Stomach (tissue), 9 donors: Measurements from ENCODE around the gene BOLL. TPM values are rescaled to one million over a fixed set of nuclear protein-coding genes. Genes with fewer than 3 reads are reported as not detected.
"Not testable (repeated sequence)": the region's sequence is repeated elsewhere in the genome, so short reads cannot be mapped to it uniquely, and the experiment has no call there.

Experiments used
- DNase-seq, 2 donors: peaks; one replicate each; pipeline versions ENCODE4 v3.0.0 to v3.0.0-alpha.2; 2013 to 2019
- H3K27ac ChIP-seq, 5 donors: fragments of 200-600 bp in 4 of 5; sonication (generic) in 4 of 5; one replicate each; pipeline ENCODE4 v1.5.1; 2013 to 2019; ENCODE audit warnings: mild to moderate bottlenecking in 1 of 5, moderate library complexity in 1 of 5
- H3K27me3 ChIP-seq, 3 donors: fragments of 200-600 bp; sonication (generic); one replicate each; pipeline ENCODE4 v1.5.1; 2017 to 2019; ENCODE audit warnings: mixed run types in 1 of 3
- H3K36me3 ChIP-seq, 4 donors: fragments of 200-600 bp; sonication (generic); 1 replicate in 3 of 4; 2 replicates in 1 of 4; pipeline ENCODE4 v1.5.1; 2016 to 2019
- H3K4me1 ChIP-seq, 4 donors: fragments of 200-600 bp; sonication (generic); one replicate each; pipeline ENCODE4 v1.5.1; 2016 to 2019
- H3K4me3 ChIP-seq, 4 donors: fragments of 200-600 bp; sonication (generic) in 3 of 4; one replicate each; pipeline ENCODE4 v1.5.1; 2016 to 2019; ENCODE audit warnings: mild to moderate bottlenecking in 1 of 4
- H3K9me3 ChIP-seq, 4 donors: fragments of 200-600 bp; sonication (generic); one replicate each; pipeline ENCODE4 v1.5.1; 2016 to 2019
- EP300 ChIP-seq: sonication (generic); formaldehyde crosslinking; IDR thresholded peaks from one replicate; pipeline ENCODE4 v1.6.1; 2017; ENCODE audit warnings: antibody characterized with exemption
- POLR2A ChIP-seq, 4 donors: fragments of 450-650 bp; IDR thresholded peaks; one replicate each; pipeline ENCODE4 v1.6.1; 2016; ENCODE audit warnings: antibody characterized with exemption in 4 of 4, control low read depth in 2 of 4, mild to moderate bottlenecking in 1 of 4, moderate library complexity in 1 of 4
- POLR2AphosphoS5 ChIP-seq, 3 donors: sonication (generic); formaldehyde crosslinking; IDR thresholded peaks; one replicate each; pipeline ENCODE4 v1.6.1; 2016; ENCODE audit warnings: antibody characterized with exemption in 3 of 3
- WGBS, 5 donors: extraction: QIAGEN DNeasy Blood & Tissue Kit in 3 of 5; methylation state at CpG; one replicate each; pipeline versions ENCODE4 v1.1.5 to v1.1.7; 2013 to 2018; 5-methylcytosine and 5-hydroxymethylcytosine counted together
- intact Hi-C: fragments of 100-400 bp; cut with DNase I; formaldehyde crosslinking; loops from one replicate; pipeline ENCODE4 v1.15.1; 2023; ENCODE audit warnings: low total_unique reads
- polyA plus RNA-seq, 3 donors: library from polyadenylated mRNA; stranded (reverse); fragments of 200-250 nt; gene quantifications; one replicate each; pipeline ENCODE4 v1.2.3, GENCODE V29; 2013
- total RNA-seq, 5 donors: library from RNA; depleted of rRNA; stranded (reverse); fragments of >200 nt; gene quantifications; one replicate each; pipeline versions ENCODE4 v1.1.0 to v1.2.3, GENCODE V29; 2014 to 2016
- TF ChIP-seq, protein P1 (sequence below), 7 experiments: fragments of 450-650 bp in 4 of 7; fragments of 200-600 bp in 3 of 7; sonication (generic) in 3 of 7; IDR thresholded peaks; one replicate each; pipeline ENCODE4 v1.5.1; 2016 to 2019; ENCODE audit warnings: antibody characterized with exemption in 7 of 7, control low read depth in 2 of 7, mild to moderate bottlenecking in 1 of 7
- donor health status: healthy with polysubstance abuse.
- donor health status: Bipolar disorder and iron deficiency.
- donor health status: healthy.

The BOLL gene
- total and polyA plus RNA-seq, 8 donors: not detected

DNA sequence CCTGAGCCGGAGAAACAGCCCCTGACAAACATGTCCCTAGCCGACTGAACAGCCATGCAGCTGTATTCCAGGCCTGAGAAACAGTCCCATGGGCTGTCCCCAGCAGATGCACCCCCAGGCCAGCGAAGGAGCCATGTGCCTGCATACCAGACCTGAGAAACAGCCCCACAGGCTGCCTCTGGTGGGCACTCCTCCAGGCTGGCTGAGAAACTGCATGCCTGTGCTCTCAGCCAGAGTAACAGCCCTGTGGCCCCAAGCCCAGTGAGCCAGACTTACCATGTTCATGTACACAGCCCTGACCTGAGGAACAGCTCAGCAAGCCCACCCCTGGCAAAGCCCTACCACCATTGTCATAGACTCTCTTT lies 24.8 kb downstream of the BOLL start:
- Histone ChIP-seq H3K4me3 (no peak overlapping the region), H3K4me1 (no peaks in the 10 kb centered on the region), H3K27ac (no peak overlapping the region), H3K27me3 (no peaks in the 10 kb centered on the region), H3K9me3 (peaks cover 6 to 25% (median 14%) of the 10 kb centered on the region in 4 donors), H3K36me3 (no peaks in the 10 kb centered on the region)
- DNase-seq: no peak
- intact Hi-C loops: no loop called here
- TF ChIP-seq EP300 (no peak), POLR2AphosphoS5 (IDR thresholded peaks at IDR 0.05) (no peak), POLR2A (IDR thresholded peaks at IDR 0.05) (no peak)
- 86 to 95% (median 90%) methylated on average over 3 of the region's 3 CpGs for WGBS, 5 donors

DNA sequence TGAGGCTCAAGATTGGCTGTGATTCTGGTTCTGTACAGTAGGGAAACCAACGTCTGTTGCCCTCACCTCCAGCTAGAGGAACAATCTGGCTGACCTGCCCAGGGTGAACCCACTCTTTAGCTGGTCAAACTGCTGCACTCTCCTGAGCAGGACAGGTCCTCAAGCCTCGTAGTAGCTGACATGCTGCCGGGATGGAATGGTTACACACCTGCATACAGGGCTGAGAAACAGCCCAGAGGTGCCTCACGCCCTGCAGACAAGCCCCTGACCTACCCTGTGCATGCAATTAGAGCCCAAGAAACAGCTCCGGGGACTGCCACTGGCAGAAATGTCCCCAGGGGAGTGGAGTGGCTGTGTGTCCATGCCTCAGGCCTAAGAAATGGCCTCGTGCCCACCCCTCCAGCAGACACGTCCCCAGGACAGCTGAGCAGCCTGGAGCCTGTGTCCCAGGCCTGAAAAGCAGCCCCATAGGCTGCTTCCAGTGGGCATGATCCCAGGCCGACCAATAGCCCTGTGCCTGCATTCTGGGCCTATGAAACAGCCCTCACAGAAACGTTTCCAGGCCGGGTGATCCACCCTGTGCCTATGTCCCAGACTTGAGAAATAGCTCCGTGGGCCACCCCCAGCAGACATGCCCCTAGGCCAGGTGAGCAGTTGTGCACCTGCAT lies 25.4 kb downstream of the BOLL start:
- no peak overlapping the region for H3K27ac ChIP-seq
- no peaks in the 10 kb centered on the region for H3K36me3 ChIP-seq
- no peaks in the 10 kb centered on the region for H3K27me3 ChIP-seq
- H3K4me1 ChIP-seq: no peaks in the 10 kb centered on the region
- 61 to 78% (median 78%) methylated on average over 4 to 11 of the region's 11 CpGs for WGBS, 5 donors
- H3K9me3 ChIP-seq: peaks cover 6 to 25% (median 14%) of the 10 kb centered on the region in 4 donors
- TF ChIP-seq, protein P1, sequence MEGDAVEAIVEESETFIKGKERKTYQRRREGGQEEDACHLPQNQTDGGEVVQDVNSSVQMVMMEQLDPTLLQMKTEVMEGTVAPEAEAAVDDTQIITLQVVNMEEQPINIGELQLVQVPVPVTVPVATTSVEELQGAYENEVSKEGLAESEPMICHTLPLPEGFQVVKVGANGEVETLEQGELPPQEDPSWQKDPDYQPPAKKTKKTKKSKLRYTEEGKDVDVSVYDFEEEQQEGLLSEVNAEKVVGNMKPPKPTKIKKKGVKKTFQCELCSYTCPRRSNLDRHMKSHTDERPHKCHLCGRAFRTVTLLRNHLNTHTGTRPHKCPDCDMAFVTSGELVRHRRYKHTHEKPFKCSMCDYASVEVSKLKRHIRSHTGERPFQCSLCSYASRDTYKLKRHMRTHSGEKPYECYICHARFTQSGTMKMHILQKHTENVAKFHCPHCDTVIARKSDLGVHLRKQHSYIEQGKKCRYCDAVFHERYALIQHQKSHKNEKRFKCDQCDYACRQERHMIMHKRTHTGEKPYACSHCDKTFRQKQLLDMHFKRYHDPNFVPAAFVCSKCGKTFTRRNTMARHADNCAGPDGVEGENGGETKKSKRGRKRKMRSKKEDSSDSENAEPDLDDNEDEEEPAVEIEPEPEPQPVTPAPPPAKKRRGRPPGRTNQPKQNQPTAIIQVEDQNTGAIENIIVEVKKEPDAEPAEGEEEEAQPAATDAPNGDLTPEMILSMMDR (IDR thresholded peaks at IDR 0.05): no peak
- TF ChIP-seq POLR2AphosphoS5 (IDR thresholded peaks at IDR 0.05) (no peak), EP300 (no peak), POLR2A (IDR thresholded peaks at IDR 0.05) (no peak)
- intact Hi-C loops: no loop called here
- no peak for DNase-seq
- H3K4me3 ChIP-seq: no peak overlapping the region

DNA sequence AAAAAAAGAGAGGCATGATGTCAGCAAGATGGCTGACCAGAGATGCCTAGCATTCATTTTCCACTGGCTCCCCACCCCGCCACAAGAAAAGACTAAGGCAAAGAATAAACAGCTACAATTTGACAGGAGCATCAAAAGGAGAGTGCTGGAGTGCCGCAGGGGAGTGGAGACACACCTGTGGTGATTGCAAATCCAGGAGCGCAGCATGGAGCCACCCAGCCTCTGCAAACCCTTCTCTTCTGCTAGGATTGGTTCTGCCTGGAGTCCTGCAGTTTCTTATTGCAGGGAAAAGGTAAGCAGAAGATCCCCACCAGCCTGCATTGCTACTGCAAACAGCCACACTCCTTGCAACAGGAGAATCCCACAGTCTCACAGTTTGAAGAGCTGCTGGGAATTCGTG lies 26.1 kb downstream of the BOLL start:
- H3K9me3 ChIP-seq: peaks cover 6 to 25% (median 14%) of the 10 kb centered on the region in 4 donors
- H3K4me1 ChIP-seq: no peaks in the 10 kb centered on the region
- TF ChIP-seq POLR2AphosphoS5 (IDR thresholded peaks at IDR 0.05) (no peak), POLR2A (IDR thresholded peaks at IDR 0.05) (no peak)
- TF ChIP-seq, protein P1 (IDR thresholded peaks at IDR 0.05): no peak
- H3K36me3 ChIP-seq: no peaks in the 10 kb centered on the region
- DNase-seq: no peak
- intact Hi-C loops: no loop called here
- H3K27me3 ChIP-seq: no peaks in the 10 kb centered on the region
- H3K4me3 ChIP-seq: no peak overlapping the region
- no peak overlapping the region for H3K27ac ChIP-seq
- WGBS, 5 donors: 60 to 66% (median 61%) methylated on average over 4 of the region's 4 CpGs

DNA sequence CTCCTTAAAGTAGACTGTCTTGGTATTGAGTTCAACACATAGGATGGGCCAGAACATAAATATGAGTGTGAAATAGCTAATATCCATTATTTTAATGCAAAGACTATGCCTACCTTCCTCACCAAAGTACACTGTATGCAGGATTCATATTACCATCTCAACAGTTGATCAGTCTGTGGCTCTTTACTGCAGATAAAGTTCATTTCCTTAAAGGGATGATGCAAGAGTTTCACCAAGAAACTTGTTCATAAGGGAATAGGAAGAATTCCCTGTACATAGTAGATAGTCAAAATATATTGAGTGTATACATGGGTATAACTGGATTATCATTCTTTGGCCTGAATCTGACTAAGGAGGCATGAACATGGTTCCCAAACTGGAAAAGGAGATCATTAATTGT lies 44.9 kb downstream of the BOLL start:
- Histone ChIP-seq H3K36me3 (no peaks in the 10 kb centered on the region), H3K4me3 (no peak overlapping the region), H3K27me3 (no peaks in the 10 kb centered on the region), H3K4me1 (no peaks in the 10 kb centered on the region), H3K27ac (no peak overlapping the region), H3K9me3 (no peaks in the 10 kb centered on the region)
- intact Hi-C loops: no loop called here
- DNase-seq: no peak
- TF ChIP-seq EP300: no peak
- TF ChIP-seq, protein P1 (IDR thresholded peaks at IDR 0.05): no peak
- no peak for TF ChIP-seq POLR2AphosphoS5 (IDR thresholded peaks at IDR 0.05)
- no peak for TF ChIP-seq POLR2A (IDR thresholded peaks at IDR 0.05)

DNA sequence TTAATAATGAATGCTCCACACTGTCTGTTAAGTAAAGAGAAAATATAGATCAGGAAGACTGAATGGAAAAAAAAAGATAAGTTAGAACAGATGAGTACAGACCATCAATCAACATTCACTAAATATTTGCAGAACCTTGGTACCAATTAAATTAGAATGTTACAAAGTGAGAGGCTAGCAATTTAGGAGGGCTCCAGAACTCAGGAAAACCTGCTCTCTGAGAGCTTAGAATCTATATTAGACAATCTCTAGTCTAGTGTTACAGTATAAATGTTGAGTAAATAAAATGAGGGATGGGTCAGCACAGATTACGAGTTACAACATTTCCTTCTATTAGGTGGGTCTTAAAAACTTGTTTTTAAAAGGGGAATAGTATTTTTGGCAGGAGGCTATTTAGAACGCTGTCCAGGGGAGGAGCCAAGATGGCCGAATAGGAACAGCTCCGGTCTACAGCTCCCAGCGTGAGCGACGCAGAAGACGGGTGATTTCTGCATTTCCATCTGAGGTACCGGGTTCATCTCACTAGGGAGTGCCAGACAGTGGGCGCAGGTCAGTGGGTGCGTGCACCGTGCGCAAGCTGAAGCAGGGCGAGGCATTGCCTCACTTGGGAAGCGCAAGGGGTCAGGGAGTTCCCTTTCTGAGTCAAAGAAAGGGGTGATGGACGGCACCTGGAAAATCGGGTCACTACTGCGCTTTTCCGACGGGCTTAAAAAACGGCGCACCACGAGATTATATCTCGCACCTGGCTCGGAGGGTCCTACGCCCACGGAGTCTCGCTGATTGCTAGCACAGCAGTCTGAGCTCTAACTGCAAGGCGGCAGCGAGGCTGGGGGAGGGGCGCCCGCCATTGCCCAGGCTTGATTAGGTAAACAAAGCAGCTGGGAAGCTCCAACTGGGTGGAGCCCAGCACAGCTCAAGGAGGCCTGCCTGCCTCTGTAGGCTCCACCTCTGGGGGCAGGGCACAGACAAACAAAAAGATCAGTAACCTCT lies 56.3 kb downstream of the BOLL start:
- H3K27me3 ChIP-seq, intact Hi-C loops, H3K9me3 ChIP-seq, H3K4me3 ChIP-seq, DNase-seq, H3K36me3 ChIP-seq, H3K27ac ChIP-seq, H3K4me1 ChIP-seq: not testable (repeated sequence)
- 86 to 94% (median 89%) methylated on average over 24 to 32 of the region's 32 CpGs for WGBS, 5 donors
